Activated effector memory CD4-positive, alpha-beta T cell treated with anti-CD3 and anti-CD28 coated beads, Interleukin-2, amount 50 U/mL, for 16 hours (primary cell): ENCODE data around the gene EML3.
"Not testable (repeated sequence)": the region's sequence is repeated elsewhere in the genome, so short reads cannot be mapped to it uniquely, and the experiment has no call there.

Experiments used
- DNase-seq: peaks from one replicate; pipeline ENCODE4 v3.0.0-alpha.2; 2020

EML3 gene

GRCh38 chr11:62567018-62567633 is 45.4 kb downstream of the EML3 start:
- DNase-seq = no peak

GRCh38 chr11:62566247-62566646 is 46.3 kb downstream of the EML3 start:
- DNase-seq = no peak

- DNase-seq = no peak
These were observed 47.3 kb downstream of the EML3 start for GRCh38 chr11:62565100-62565802.

GRCh38 chr11:62561677-62562230 is 50.8 kb downstream of the EML3 start:
- not testable (repeated sequence) for DNase-seq

GRCh38 chr11:62560566-62561103 is 51.9 kb downstream of the EML3 start:
- DNase-seq = peak; percentile 92

GRCh38 chr11:62559626-62560025 is 52.9 kb downstream of the EML3 start:
- DNase-seq = not testable (repeated sequence)

- DNase-seq = no peak
These were observed 53.4 kb downstream of the EML3 start for GRCh38 chr11:62559204-62559603.

GRCh38 chr11:62558669-62559068 is 53.9 kb downstream of the EML3 start:
- DNase-seq = no peak

- peak; percentile 77 for DNase-seq
These were observed 55.5 kb downstream of the EML3 start for GRCh38 chr11:62556875-62557631.

GRCh38 chr11:62556108-62556874 is 56.3 kb downstream of the EML3 start:
- peak; percentile 91 for DNase-seq

GRCh38 chr11:62555464-62556107 is 57.0 kb downstream of the EML3 start:
- peak; percentile 87 for DNase-seq

- peak; percentile 66 for DNase-seq
These were observed 58.0 kb downstream of the EML3 start for GRCh38 chr11:62554387-62555167.

GRCh38 chr11:62553839-62554361 is 58.7 kb downstream of the EML3 start:
- peak; percentile 67 for DNase-seq

GRCh38 chr11:62553080-62553838 is 59.3 kb downstream of the EML3 start:
- peak; percentile 83 for DNase-seq

GRCh38 chr11:62552485-62553079 is 60.0 kb downstream of the EML3 start:
- DNase-seq = no peak
